ENCODE measurements around the gene CAPSL. TPM values are rescaled to one million over a fixed set of nuclear protein-coding genes. Genes with fewer than 3 reads are reported as not detected.
"Not testable (repeated sequence)": the region's sequence is repeated elsewhere in the genome, so short reads cannot be mapped to it uniquely, and the experiment has no call there.

Gene CAPSL
- total RNA-seq, 1 donor from 2014 or later, result not detected

- intact Hi-C loops (cut with DNase I), result no loop called here
- DNase-seq (ENCODE audit: low spot score), result no peak
Observed at GRCh38 chr5:35879649-35880048, 58.8 kb downstream of the CAPSL start.

- intact Hi-C loops (cut with DNase I), result no loop called here
- DNase-seq (ENCODE audit: low spot score), result no peak
Observed at GRCh38 chr5:35879096-35879495, 59.3 kb downstream of the CAPSL start.

- no peak for DNase-seq (ENCODE audit: low spot score)
- intact Hi-C loops (cut with DNase I), result no loop called here
Observed at GRCh38 chr5:35878079-35878478, 60.3 kb downstream of the CAPSL start.

DNA sequence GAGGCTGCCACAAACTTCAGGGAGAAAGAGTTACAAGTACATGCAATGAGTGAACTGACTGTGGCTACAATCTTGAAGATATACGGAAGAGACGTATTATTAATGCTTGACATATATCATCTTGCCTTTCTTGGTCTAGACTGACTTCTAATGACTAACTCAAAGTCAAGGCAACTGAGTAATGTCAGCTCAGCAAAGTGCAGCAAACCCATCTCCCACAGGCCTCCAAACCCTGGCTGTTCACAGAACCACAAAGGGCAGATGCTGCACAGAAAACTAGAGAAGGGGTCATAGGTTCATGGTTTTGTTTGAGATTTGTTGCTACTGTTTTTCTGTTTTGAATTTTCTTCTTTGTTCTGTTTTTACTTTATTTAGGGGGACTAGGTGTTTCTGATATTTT is 60.8 kb downstream of the CAPSL start:
- intact Hi-C loops (cut with DNase I), result no loop called here
- DNase-seq (ENCODE audit: low spot score), result no peak

GRCh38 chr5:35876922-35877321 is 61.5 kb downstream of the CAPSL start:
- intact Hi-C loops (cut with DNase I), result no loop called here
- no peak for DNase-seq (ENCODE audit: low spot score)

DNA sequence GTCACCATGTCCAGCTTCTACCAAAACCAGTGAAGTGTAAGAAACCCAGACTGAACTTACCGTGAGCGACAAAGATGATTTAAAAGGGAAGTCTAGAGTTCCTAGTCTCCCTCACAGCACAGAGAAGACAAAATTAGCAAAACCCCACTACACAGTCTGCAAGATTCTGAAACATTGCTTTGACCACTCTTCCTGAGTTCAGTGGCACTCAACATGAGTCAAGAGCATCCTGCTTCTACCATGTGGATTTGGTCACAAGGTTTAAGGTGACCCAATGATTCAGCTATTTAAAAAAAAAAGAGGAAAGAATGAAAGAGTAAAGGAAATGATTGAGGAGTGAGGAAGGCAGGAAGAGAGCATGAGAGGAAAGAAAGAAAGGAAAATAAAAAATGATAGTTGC is 62.0 kb downstream of the CAPSL start:
- intact Hi-C loops (cut with DNase I), result no loop called here
- DNase-seq (ENCODE audit: low spot score), result no peak

- DNase-seq (ENCODE audit: low spot score), result no peak
- intact Hi-C loops (cut with DNase I), result no loop called here
Observed at GRCh38 chr5:35870605-35871004, 67.8 kb downstream of the CAPSL start.

GRCh38 chr5:35869685-35870277 is 68.6 kb downstream of the CAPSL start:
- intact Hi-C loops (cut with DNase I), result no loop called here
- DNase-seq (ENCODE audit: low spot score), result no peak

GRCh38 chr5:35867998-35868397 is 70.4 kb downstream of the CAPSL start:
- DNase-seq (ENCODE audit: low spot score), result no peak
- intact Hi-C loops (cut with DNase I), result no loop called here

- intact Hi-C loops (cut with DNase I), result no loop called here
- no peak for DNase-seq (ENCODE audit: low spot score)
Observed at GRCh38 chr5:35863159-35863558, 75.3 kb downstream of the CAPSL start.

GRCh38 chr5:35862126-35862525 is 76.3 kb downstream of the CAPSL start:
- intact Hi-C loops (cut with DNase I), result no loop called here

GRCh38 chr5:35861718-35862117 is 76.7 kb downstream of the CAPSL start:
- no peak for DNase-seq (ENCODE audit: low spot score)
- intact Hi-C loops (cut with DNase I), result no loop called here

More at GRCh38 chr5:35862126-35862525, 76.3 kb downstream of the CAPSL start:
- DNase-seq (ENCODE audit: low spot score), result no peak

GRCh38 chr5:35860686-35861085 is 77.7 kb downstream of the CAPSL start:
- no peak for DNase-seq (ENCODE audit: low spot score)
- intact Hi-C loops (cut with DNase I), result no loop called here

- no peak for DNase-seq (ENCODE audit: low spot score)
- intact Hi-C loops (cut with DNase I), result no loop called here
Observed at GRCh38 chr5:35859101-35859661, 79.2 kb downstream of the CAPSL start.

DNA sequence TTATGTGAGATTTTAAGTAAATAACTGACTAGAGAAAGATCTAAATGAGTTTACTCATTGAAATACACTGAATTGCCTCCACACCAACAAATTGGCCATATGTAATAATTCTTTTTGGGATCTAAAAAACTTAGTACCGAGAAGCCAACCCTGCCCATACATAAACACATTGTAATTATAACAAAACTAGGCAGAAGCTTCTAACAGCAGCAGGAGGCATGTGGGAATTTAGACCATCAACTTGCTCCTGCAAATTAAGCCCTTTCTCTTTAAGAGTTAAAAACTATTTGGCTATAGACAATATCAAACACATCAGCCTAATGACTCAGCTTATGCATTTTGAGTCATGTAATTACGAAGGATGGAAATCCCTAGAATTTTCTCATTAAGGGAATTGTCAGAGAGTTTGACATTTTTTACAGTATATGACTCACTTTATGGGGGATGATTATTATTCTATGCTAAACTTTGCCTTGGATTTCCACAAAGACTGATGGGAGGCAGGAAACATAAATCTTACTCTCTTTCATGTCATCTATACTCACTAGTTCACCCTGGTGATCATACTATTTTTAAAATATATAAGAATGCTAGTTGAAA is 80.7 kb downstream of the CAPSL start:
- DNase-seq (ENCODE audit: low spot score), result no peak
- intact Hi-C loops (cut with DNase I), result no loop called here

DNA sequence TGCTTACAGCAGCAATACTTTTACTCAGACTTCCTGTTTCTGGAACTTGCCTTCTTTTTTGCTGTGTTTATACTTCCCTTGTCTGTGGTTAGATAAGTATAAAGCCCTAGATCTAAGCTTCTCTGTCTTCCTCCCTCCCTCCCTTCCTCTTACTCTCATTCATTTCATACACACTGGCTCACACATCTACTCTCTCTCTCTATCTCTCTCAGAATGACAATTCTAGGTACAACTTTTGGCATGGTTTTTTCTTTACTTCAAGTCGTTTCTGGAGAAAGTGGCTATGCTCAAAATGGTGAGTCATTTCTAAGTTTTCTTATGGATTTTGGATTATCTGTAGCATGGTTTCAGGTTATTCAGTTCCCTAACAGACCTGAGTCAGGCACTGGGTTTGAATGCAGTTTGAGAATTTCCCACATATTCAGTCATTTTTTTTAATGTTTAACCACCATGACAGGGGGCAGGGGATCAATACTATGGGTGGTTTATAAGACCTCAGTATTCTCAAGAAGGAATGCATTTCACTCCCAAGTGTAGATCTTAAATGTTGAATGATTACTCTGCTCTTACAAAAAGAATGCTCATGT is 81.6 kb downstream of the CAPSL start, which contains the start of gene IL7R:
TSS of gene IL7R (plus strand) at position 127 of the 587 bp plus-strand sequence. CDS start at position 214, 87 bp downstream.
- intact Hi-C loops (cut with DNase I), result no loop called here
- DNase-seq (ENCODE audit: low spot score), result no peak

DNA sequence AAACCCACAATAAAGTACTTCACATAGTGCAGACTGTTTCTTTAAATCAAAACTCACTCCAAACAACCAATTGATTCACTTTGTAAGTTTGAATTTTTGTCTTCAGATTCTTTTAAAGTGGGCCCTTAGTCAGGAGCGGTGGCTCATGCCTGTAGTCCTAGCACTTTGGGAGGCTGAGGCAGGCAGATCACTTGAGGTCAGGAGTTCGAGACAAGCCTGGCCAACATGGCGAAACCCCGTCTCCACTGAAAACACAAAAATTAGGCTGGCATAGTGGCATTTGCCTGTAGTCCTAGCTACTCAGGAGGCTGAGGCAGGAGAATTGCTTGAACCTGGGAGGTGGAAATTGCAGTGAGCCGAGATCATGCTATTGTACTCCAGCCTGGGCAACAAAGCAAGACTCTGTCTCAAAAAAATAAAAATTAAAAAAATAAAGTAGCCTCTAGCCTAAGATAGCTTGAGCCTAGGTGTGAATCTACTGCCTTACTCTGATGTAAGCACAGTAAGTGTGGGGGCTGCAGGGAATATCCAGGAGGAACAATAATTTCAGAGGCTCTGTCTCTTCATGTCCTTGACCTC is 82.1 kb downstream of the CAPSL start:
- DNase-seq (ENCODE audit: low spot score); intact Hi-C loops (cut with DNase I): not testable (repeated sequence)

- no peak for DNase-seq (ENCODE audit: low spot score)
- intact Hi-C loops (cut with DNase I), result no loop called here
Observed at GRCh38 chr5:35855187-35855586, 83.2 kb downstream of the CAPSL start.

All from cardiac septum (tissue), 1 donor.